MCF 10A (cell line): ENCODE data around the gene SEMA3A. TPM values are rescaled to one million over a fixed set of nuclear protein-coding genes. Genes with fewer than 3 reads are reported as not detected.
"Not testable (repeated sequence)": the region's sequence is repeated elsewhere in the genome, so short reads cannot be mapped to it uniquely, and the experiment has no call there.

Experiments
- BruUV-seq: library from RNA; stranded (reverse); fragments of 400-500 nt; replicated peaks from 2 replicates; lab custom pipeline; 2021; lab: Mats Ljungman, UMichigan
- CTCF ChIA-PET: fragments of 300-600 bp; sonication (Branson Sonifier 250); formaldehyde crosslinking; extraction: SDS; loops from one replicate; lab custom pipeline; 2021; ENCODE audit warnings: antibody characterized with exemption, inconsistent platforms; lab: Yijun Ruan, JAX
- POLR2A ChIA-PET: fragments of 300-600, 350-650 bp; sonication (Branson Sonifier 250); formaldehyde crosslinking; extraction: SDS; loops from one replicate; lab custom pipeline; 2020; ENCODE audit warnings: antibody characterized with exemption, inconsistent platforms; lab: Yijun Ruan, JAX
- DNase-seq: peaks from one replicate; pipeline ENCODE4 v3.0.0-alpha.2; 2018; ENCODE audit not compliant: unreplicated experiment
- H3K27ac Mint-ChIP-seq: one replicate; pipeline ENCODE4 v1.8.0; 2022; ENCODE audit warnings: mild to moderate bottlenecking, low read depth, mixed read lengths; ENCODE audit not compliant: unreplicated experiment
- H3K27me3 Mint-ChIP-seq: one replicate; pipeline ENCODE4 v1.8.0; 2022; ENCODE audit warnings: mixed read lengths; ENCODE audit not compliant: insufficient read depth, unreplicated experiment
- H3K36me3 Mint-ChIP-seq: one replicate; pipeline ENCODE4 v1.8.0; 2022; ENCODE audit warnings: mild to moderate bottlenecking, moderate library complexity, mixed read lengths; ENCODE audit not compliant: insufficient read depth, unreplicated experiment
- H3K4me1 Mint-ChIP-seq: one replicate; pipeline ENCODE4 v1.8.0; 2022; ENCODE audit warnings: mixed read lengths; ENCODE audit not compliant: insufficient read depth, unreplicated experiment
- H3K4me3 Mint-ChIP-seq: one replicate; pipeline ENCODE4 v1.8.0; 2022; ENCODE audit warnings: mild to moderate bottlenecking, moderate library complexity, mixed read lengths; ENCODE audit not compliant: unreplicated experiment
- H3K9me3 Mint-ChIP-seq: one replicate; pipeline ENCODE4 v1.8.0; 2022; ENCODE audit warnings: mixed read lengths; ENCODE audit not compliant: unreplicated experiment
- CTCF ChIP-seq: fragments of 200-600 bp; IDR thresholded peaks from one replicate; pipeline ENCODE4 v1.8.0; 2022; ENCODE audit warnings: antibody characterized with exemption, mild to moderate bottlenecking; ENCODE audit not compliant: unreplicated experiment
- intact Hi-C: fragments of 100-400 bp; cut with micrococcal nuclease; formaldehyde crosslinking; loops from 2 replicates; pipeline ENCODE4 v1.14.1; 2022
- total RNA-seq: library from RNA; stranded (reverse); gene quantifications from 2 replicates; pipeline ENCODE4 v1.2.3, GENCODE V29; 2022

The SEMA3A gene
- total RNA-seq, 1 experiment from 2014 or later: 3.2 TPM

- no peaks in the 10 kb centered on the region for H3K4me1 Mint-ChIP-seq
- no peak for DNase-seq
- intact Hi-C loops: no loop called here
- BruUV-seq: no TSS peak
- no peak overlapping the region for H3K27ac Mint-ChIP-seq
- POLR2A ChIA-PET: no interaction called here
- CTCF ChIA-PET: interaction anchor here (0.6 kb wide), 1 partner anchor 183 kb away, joined by 4 read pairs; no protein-coding TSS in a partner anchor
- H3K36me3 Mint-ChIP-seq: no peaks in the 10 kb centered on the region
- no peaks in the 10 kb centered on the region for H3K27me3 Mint-ChIP-seq
- H3K4me3 Mint-ChIP-seq: no peak overlapping the region
- TF ChIP-seq CTCF: no peak
- H3K9me3 Mint-ChIP-seq: no peaks in the 10 kb centered on the region
These were observed 37.4 kb downstream of the SEMA3A start for GRCh38 chr7:84157171-84157570.

GRCh38 chr7:84154991-84155781 lies 39.4 kb downstream of the SEMA3A start:
- no peak for TF ChIP-seq CTCF
- no peak overlapping the region for H3K27ac Mint-ChIP-seq
- POLR2A ChIA-PET: no interaction called here
- no peaks in the 10 kb centered on the region for H3K4me1 Mint-ChIP-seq
- no peak overlapping the region for H3K4me3 Mint-ChIP-seq
- CTCF ChIA-PET: interaction anchor here (0.5 to 0.6 kb wide), 2 partner anchors 187 to 211 kb away, joined by 3 read pairs; no protein-coding TSS in a partner anchor
- BruUV-seq: no TSS peak
- no peaks in the 10 kb centered on the region for H3K27me3 Mint-ChIP-seq
- H3K36me3 Mint-ChIP-seq: no peaks in the 10 kb centered on the region
- H3K9me3 Mint-ChIP-seq: no peaks in the 10 kb centered on the region
- intact Hi-C loops: no loop called here
- DNase-seq: no peak

- intact Hi-C loops: no loop called here
- H3K4me3 Mint-ChIP-seq: no peak overlapping the region
- H3K4me1 Mint-ChIP-seq: no peaks in the 10 kb centered on the region
These were observed 41.6 kb downstream of the SEMA3A start for GRCh38 chr7:84152995-84153394.

GRCh38 chr7:84150370-84150769 lies 44.2 kb downstream of the SEMA3A start:
- H3K36me3 Mint-ChIP-seq, DNase-seq, intact Hi-C loops, BruUV-seq, H3K27ac Mint-ChIP-seq, H3K4me3 Mint-ChIP-seq, H3K4me1 Mint-ChIP-seq, CTCF ChIA-PET, H3K9me3 Mint-ChIP-seq, POLR2A ChIA-PET, H3K27me3 Mint-ChIP-seq: not testable (repeated sequence)

More at GRCh38 chr7:84152995-84153394, 41.6 kb downstream of the SEMA3A start:
- H3K36me3 Mint-ChIP-seq: no peaks in the 10 kb centered on the region
- ChIA-PET CTCF (no interaction called here), POLR2A (no interaction called here)
- no TSS peak for BruUV-seq
- no peak for TF ChIP-seq CTCF
- no peaks in the 10 kb centered on the region for H3K27me3 Mint-ChIP-seq
- H3K27ac Mint-ChIP-seq: no peak overlapping the region
- DNase-seq: no peak
- no peaks in the 10 kb centered on the region for H3K9me3 Mint-ChIP-seq
